Natural killer cell (primary cell): ENCODE results near the gene ZNF730. TPM values are rescaled to one million over a fixed set of nuclear protein-coding genes. Genes with fewer than 3 reads are reported as not detected.

ENCODE experiments used
- ATAC-seq, 3 donors: fragments of 150-1000 bp in 2 of 3; fragments of 200-7000 bp in 1 of 3; cut with Tn5 transposase; 1 replicate in 1 of 3; 2 replicates in 2 of 3; pipeline ENCODE4 v1.10.0; 2021; ENCODE audit warnings: mild to moderate bottlenecking in 2 of 3, moderate library complexity in 2 of 3
- DNase-seq, 2 donors: peaks; one replicate each; pipeline versions ENCODE4 v3.0.0 to v3.0.0-alpha.2; 2013 to 2021; ENCODE audit warnings: mixed read lengths in 1 of 2
- H3K27ac ChIP-seq: one replicate; pipeline ENCODE4 v1.5.1; 2013; ENCODE audit warnings: mild to moderate bottlenecking, low read length
- H3K27me3 ChIP-seq: one replicate; pipeline ENCODE4 v1.6.1; 2013; ENCODE audit warnings: low read length; ENCODE audit not compliant: control insufficient read depth, insufficient read depth
- H3K36me3 ChIP-seq: one replicate; pipeline ENCODE4 v1.6.1; 2013; ENCODE audit warnings: low read length; ENCODE audit not compliant: control insufficient read depth, insufficient read depth
- H3K4me1 ChIP-seq: one replicate; pipeline ENCODE4 v1.6.1; 2013; ENCODE audit warnings: low read length; ENCODE audit not compliant: control insufficient read depth, insufficient read depth
- H3K4me3 ChIP-seq: one replicate; pipeline ENCODE4 v1.5.1; 2013; ENCODE audit warnings: low read length
- H3K9me3 ChIP-seq: one replicate; pipeline ENCODE4 v1.6.1; 2013; ENCODE audit warnings: low read length; ENCODE audit not compliant: control insufficient read depth, insufficient read depth
- H3K27ac Mint-ChIP-seq, 2 donors: one replicate each; pipeline ENCODE4 v1.8.0; 2022; ENCODE audit warnings: mild to moderate bottlenecking in 2 of 2, mixed read lengths in 2 of 2, moderate library complexity in 1 of 2
- H3K27me3 Mint-ChIP-seq, 2 donors: one replicate each; pipeline ENCODE4 v1.8.0; 2022; ENCODE audit warnings: low read depth in 2 of 2, mixed read lengths in 2 of 2
- H3K36me3 Mint-ChIP-seq: one replicate; pipeline ENCODE4 v1.8.0; 2022; ENCODE audit warnings: mixed read lengths
- H3K4me1 Mint-ChIP-seq, 2 donors: one replicate each; pipeline ENCODE4 v1.8.0; 2022; ENCODE audit warnings: mixed read lengths in 2 of 2
- H3K4me3 Mint-ChIP-seq: one replicate; pipeline ENCODE4 v1.8.0; 2022; ENCODE audit warnings: mild to moderate bottlenecking, moderate library complexity, mixed read lengths
- H3K9me3 Mint-ChIP-seq, 2 donors: one replicate each; pipeline ENCODE4 v1.8.0; 2022; ENCODE audit warnings: mixed read lengths in 2 of 2
- WGBS: methylation state at CpG from one replicate; pipeline ENCODE4 v1.1.7; 2013; ENCODE audit warnings: missing lambda C conversion rate; ENCODE audit not compliant: insufficient coverage; 5-methylcytosine and 5-hydroxymethylcytosine counted together
- intact Hi-C: fragments of 100-400 bp; cut with micrococcal nuclease; formaldehyde crosslinking; loops from one replicate; pipeline ENCODE4 v1.14.2; 2022
- total RNA-seq, 4 donors: library from RNA; stranded (reverse); fragments of 120-200 nt in 1 of 4; gene quantifications; one replicate each; pipeline versions ENCODE4 v1.2.3 to v1.2.4, GENCODE V29; 2013 to 2022
- TF ChIP-seq, protein P1 (sequence below): fragments of 200-600 bp; IDR thresholded peaks from one replicate; pipeline ENCODE4 v1.8.0; 2022; ENCODE audit warnings: antibody characterized with exemption

The ZNF730 gene
- total RNA-seq, 3 donors from 2014 or later (not counting 1 experiment from before 2014, with no cell fraction given), result 0.15 to 0.34 TPM; not detected in 1

DNA sequence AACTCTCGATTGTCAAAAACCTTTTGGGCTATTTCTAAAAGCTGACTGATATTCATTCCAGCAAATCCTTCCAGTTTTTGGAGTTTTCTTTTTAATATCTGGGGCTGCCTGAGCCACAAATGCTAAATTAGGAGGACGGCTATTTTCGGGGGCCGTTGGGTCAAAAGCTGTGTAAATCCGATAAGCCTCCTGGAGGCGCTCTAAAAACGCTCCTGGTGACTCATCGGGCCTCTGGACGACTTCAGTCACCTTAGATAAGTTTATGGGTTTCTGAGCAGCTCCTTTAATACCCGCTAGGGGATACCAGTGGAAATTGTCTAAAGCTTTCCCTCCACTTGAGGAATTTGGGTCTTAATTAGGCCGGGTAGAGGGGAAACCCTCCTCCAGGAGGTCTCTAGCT lies 66.4 kb downstream of the ZNF730 start:
- intact Hi-C loops, result no loop called here
- Histone ChIP-seq H3K27ac (no peak overlapping the region), H3K4me1 (no peaks in the 10 kb centered on the region), H3K36me3 (no peaks in the 10 kb centered on the region), H3K9me3 (peaks cover 17% of the 10 kb centered on the region), H3K27me3 (no peaks in the 10 kb centered on the region), H3K4me3 (no peak overlapping the region)
- Mint-ChIP-seq H3K27ac (no peak overlapping the region), H3K36me3 (peaks cover 7% of the 10 kb centered on the region), H3K9me3 (peaks cover 26 to 29% of the 10 kb centered on the region in 2 donors), H3K4me3 (no peak overlapping the region), H3K27me3 (no peaks in the 10 kb centered on the region), H3K4me1 (no peaks in the 10 kb centered on the region)
- WGBS, result 83% methylated on average over 11 of the region's 11 CpGs
- TF ChIP-seq, protein P1, sequence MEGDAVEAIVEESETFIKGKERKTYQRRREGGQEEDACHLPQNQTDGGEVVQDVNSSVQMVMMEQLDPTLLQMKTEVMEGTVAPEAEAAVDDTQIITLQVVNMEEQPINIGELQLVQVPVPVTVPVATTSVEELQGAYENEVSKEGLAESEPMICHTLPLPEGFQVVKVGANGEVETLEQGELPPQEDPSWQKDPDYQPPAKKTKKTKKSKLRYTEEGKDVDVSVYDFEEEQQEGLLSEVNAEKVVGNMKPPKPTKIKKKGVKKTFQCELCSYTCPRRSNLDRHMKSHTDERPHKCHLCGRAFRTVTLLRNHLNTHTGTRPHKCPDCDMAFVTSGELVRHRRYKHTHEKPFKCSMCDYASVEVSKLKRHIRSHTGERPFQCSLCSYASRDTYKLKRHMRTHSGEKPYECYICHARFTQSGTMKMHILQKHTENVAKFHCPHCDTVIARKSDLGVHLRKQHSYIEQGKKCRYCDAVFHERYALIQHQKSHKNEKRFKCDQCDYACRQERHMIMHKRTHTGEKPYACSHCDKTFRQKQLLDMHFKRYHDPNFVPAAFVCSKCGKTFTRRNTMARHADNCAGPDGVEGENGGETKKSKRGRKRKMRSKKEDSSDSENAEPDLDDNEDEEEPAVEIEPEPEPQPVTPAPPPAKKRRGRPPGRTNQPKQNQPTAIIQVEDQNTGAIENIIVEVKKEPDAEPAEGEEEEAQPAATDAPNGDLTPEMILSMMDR, result no peak
- DNase-seq (no peak), ATAC-seq (no peak)

DNA sequence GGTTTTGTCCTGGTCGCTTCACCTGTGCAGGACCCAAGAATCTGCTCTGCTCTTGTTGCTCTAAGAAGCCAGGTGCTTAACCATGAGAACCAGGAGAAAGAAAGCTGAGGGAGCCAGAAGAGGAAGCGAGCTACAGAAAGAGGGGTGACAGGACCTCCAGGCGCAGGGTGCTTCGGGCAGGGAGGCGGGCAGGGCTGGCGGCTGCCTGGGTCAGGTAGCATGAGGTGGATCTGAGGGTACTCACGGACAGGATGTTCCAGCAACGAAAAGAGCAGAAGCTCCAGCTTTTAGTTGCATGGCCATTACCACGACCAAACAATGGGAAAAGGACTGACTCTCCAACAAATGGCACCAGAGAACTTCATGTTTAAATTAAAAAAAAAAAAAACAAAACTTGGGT lies 73.5 kb downstream of the ZNF730 start:
- TF ChIP-seq, protein P1, result no peak
- no peak for DNase-seq
- no peaks in the 10 kb centered on the region for H3K27me3 Mint-ChIP-seq
- peaks cover 12% of the 10 kb centered on the region for H3K9me3 ChIP-seq
- no peaks in the 10 kb centered on the region for H3K36me3 Mint-ChIP-seq
- H3K4me1 Mint-ChIP-seq, result no peaks in the 10 kb centered on the region
- no peaks in the 10 kb centered on the region for H3K27me3 ChIP-seq
- H3K4me1 ChIP-seq, result no peaks in the 10 kb centered on the region
- no peak overlapping the region for H3K4me3 ChIP-seq
- no peak overlapping the region for H3K4me3 Mint-ChIP-seq
- peaks cover 0 to 7% of the 10 kb centered on the region in 2 donors for H3K9me3 Mint-ChIP-seq
- no peak overlapping the region for H3K27ac ChIP-seq
- intact Hi-C loops, result no loop called here
- no peak for ATAC-seq
- H3K36me3 ChIP-seq, result no peaks in the 10 kb centered on the region
- 82% methylated on average over 9 of the region's 9 CpGs for WGBS
- no peak overlapping the region for H3K27ac Mint-ChIP-seq

Other genes with a start within 250 kb of the ZNF730 start
- gene ZNF728, start 113.8 kb upstream of the ZNF730 start, total RNA-seq, result not detected
- 1 to 10 TPM; 4.5 to 5.8 (median 4.9) TPM for gene ZNF724, start 133.4 kb downstream of the ZNF730 start, total RNA-seq